Nephron (organoid): Measurements from ENCODE around the gene PLOD3.

Experiments
- H3K27ac Mint-ChIP-seq, 3 experiments: 2 replicates each; pipeline ENCODE4 v1.8.0; 2020; ENCODE audit warnings: mixed read lengths in 3 of 3, mild to moderate bottlenecking in 2 of 3, moderate library complexity in 1 of 3
- H3K27me3 Mint-ChIP-seq: 2 replicates; pipeline ENCODE4 v1.8.0; 2021; ENCODE audit warnings: low read depth, mild to moderate bottlenecking, moderate library complexity, mixed read lengths
- H3K36me3 Mint-ChIP-seq: 2 replicates; pipeline ENCODE4 v1.8.0; 2020; ENCODE audit warnings: low read depth, mixed read lengths
- H3K4me1 Mint-ChIP-seq: 2 replicates; pipeline ENCODE4 v1.8.0; 2020; ENCODE audit warnings: mixed read lengths
- H3K4me3 Mint-ChIP-seq, 3 experiments: 2 replicates each; pipeline ENCODE4 v1.8.0; 2020; ENCODE audit warnings: mild to moderate bottlenecking in 3 of 3, mixed read lengths in 3 of 3, moderate library complexity in 2 of 3
- H3K9me3 Mint-ChIP-seq: 2 replicates; pipeline ENCODE4 v1.8.0; 2020; ENCODE audit warnings: mixed read lengths
- CTCF ChIP-seq, 3 experiments: fragments of 200-600 bp; sonication (generic); IDR thresholded peaks; one replicate each; pipeline ENCODE4 v1.5.0; 2021; ENCODE audit warnings: antibody characterized with exemption in 3 of 3; ENCODE audit not compliant: unreplicated experiment in 3 of 3

PLOD3 gene

GRCh38 chr7:101239191-101239950 is 22.0 kb upstream of the PLOD3 start:
- Mint-ChIP-seq H3K4me3 (no peak overlapping the region), H3K27me3 (no peaks in the 10 kb centered on the region), H3K27ac (peak overlapping the region in 1 of 3 experiments; percentile 8), H3K36me3 (peaks cover 10% of the 10 kb centered on the region), H3K9me3 (no peaks in the 10 kb centered on the region), H3K4me1 (peaks cover 20% of the 10 kb centered on the region)
- TF ChIP-seq CTCF (IDR thresholded peaks at IDR 0.05; ENCODE audit: unreplicated experiment in 3 of 3) = no peak

DNA sequence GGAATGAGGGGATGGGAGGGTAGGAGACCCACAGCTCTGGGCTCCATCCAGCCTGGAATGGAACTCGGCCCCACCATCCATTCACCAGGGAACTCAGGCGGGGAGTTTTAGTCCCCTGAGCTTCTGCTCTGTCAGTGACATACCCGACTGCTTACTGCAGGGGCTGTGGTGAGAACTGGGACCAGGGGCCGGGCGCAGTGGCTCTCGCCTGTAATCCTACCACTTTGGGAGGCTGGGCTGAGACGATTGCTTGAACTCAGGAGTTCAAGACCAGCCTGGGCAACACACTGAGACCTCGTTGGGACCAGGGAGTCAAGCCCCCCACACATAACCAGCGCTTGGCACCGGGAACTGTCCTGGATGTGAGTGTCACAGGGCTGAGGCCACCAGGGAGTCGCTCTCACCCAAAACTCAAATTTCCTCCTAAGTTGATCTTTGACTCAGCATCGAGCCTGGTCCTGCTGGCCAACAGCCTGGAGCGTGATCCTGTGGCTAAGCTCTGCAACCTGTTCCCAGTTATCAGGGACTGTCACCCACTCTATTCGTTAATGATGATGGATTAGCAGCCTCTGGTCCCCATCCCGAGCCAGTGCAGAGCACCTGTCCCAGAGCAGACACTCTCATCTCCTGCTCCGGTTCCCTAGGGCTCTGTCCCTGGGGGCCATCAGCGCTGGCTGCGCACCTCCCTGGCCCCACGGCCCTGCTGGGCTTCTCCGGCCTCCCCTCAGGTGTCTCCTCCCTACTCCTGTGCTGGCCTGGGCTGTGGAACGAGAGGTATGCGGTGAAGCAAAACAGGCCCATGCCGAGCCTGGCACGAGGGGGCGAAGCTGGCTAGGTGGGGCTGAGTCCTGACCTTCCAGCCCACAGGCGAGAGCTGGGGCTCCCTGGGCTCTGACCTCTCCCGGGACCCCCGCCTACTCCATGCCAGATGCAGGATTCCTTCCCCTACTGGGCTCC is 21.1 kb upstream of the PLOD3 start:
- peaks cover 10% of the 10 kb centered on the region for H3K36me3 Mint-ChIP-seq
- TF ChIP-seq CTCF (IDR thresholded peaks at IDR 0.05; ENCODE audit: unreplicated experiment in 3 of 3) = no peak
- H3K4me3 Mint-ChIP-seq = peak overlapping the region; percentile 17 to 46 (median 44)
- peaks cover 14% of the 10 kb centered on the region for H3K4me1 Mint-ChIP-seq
- H3K27ac Mint-ChIP-seq = peak overlapping the region; percentile 64 to 88 (median 82)
- no peaks in the 10 kb centered on the region for H3K27me3 Mint-ChIP-seq
- H3K9me3 Mint-ChIP-seq = no peaks in the 10 kb centered on the region

DNA sequence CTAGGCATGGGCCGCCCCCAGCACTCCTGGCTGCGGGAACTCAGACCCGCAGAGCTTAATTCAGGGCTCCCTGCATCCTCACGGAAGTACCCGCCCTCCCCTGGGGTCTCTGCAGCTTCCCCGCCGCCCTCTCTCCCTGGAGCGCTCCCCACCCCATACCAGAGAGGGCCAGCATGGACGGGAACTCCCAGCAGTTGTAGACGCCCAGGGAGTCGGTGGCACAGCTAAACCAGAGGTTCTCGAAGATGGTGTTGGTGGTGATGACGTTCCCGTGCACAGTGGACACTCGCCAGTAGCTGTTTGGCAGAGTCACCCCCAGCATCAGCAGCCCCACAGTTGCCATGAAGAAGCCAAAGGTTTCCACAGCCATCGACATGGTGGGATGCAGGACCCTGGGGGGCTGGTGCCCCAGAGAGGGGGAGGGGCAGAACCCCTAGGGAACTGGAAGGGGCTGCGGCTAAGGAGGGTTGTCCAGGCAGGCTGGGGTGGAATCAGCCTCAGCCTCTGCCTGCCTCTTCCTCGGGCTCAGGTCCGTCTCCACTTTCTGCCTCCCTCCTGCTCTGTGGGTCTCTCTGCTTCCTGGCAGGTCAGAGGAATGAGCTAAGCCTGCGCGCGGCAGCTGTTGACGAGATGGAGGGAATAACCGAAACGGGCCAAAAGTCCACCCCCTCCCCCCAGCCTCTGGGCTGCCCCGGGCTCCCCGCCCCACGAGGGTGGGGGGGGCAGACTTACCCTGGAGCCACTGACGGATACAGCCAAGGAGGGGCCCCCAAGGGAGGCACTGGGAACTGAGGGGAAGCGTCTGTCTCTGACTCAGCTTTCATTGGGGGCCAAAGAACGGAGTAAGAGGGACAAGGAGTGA is 20.1 kb upstream of the PLOD3 start, which contains the start of gene CLDN15:
CLDN15 (minus strand) TSS at position 597 of the 862 bp plus-strand sequence; CDS start at position 376, 221 bp downstream.
- Mint-ChIP-seq H3K9me3 (no peaks in the 10 kb centered on the region), H3K36me3 (peaks cover 10% of the 10 kb centered on the region), H3K4me3 (peak within 1 kb of the TSS in 2 of 3 experiments; percentile 44 to 46), H3K27me3 (no peaks in the 10 kb centered on the region), H3K4me1 (peaks cover 13% of the 10 kb centered on the region), H3K27ac (peak within 1 kb of the TSS; percentile 64 to 88 (median 82))
- no peak for TF ChIP-seq CTCF (IDR thresholded peaks at IDR 0.05; ENCODE audit: unreplicated experiment in 3 of 3)

DNA sequence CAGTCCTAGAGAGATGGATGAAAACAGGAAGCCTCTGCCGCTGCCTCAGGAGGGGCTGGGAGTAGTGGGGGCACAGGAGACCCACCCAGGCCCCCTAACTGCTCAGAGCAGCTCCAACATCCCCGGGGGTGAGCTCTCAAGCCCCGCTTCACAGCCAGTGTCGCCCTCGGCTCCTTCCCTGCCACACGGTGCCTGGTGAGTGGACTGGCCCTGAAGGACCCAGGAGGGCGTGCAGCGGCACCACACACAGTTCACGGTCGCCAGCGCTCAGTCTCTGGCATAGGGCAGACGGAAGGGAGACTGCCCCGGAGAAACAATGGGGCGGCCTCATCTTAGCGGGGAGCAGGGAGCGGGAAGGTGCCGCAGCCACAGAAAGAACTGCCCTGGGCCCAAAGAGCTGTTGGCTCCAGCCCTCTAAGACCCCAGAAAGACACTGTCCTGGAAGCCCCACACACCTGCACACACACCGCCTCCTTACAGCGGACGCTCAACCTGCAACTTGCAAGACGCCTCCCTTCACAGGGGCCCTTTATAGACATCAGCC is 19.0 kb upstream of the PLOD3 start:
- no peak overlapping the region for H3K27ac Mint-ChIP-seq
- peaks cover 13% of the 10 kb centered on the region for H3K4me1 Mint-ChIP-seq
- no peaks in the 10 kb centered on the region for H3K27me3 Mint-ChIP-seq
- H3K4me3 Mint-ChIP-seq = no peak overlapping the region
- H3K9me3 Mint-ChIP-seq = no peaks in the 10 kb centered on the region
- H3K36me3 Mint-ChIP-seq = peaks cover 10% of the 10 kb centered on the region
- TF ChIP-seq CTCF (IDR thresholded peaks at IDR 0.05; ENCODE audit: unreplicated experiment in 3 of 3) = no peak

DNA sequence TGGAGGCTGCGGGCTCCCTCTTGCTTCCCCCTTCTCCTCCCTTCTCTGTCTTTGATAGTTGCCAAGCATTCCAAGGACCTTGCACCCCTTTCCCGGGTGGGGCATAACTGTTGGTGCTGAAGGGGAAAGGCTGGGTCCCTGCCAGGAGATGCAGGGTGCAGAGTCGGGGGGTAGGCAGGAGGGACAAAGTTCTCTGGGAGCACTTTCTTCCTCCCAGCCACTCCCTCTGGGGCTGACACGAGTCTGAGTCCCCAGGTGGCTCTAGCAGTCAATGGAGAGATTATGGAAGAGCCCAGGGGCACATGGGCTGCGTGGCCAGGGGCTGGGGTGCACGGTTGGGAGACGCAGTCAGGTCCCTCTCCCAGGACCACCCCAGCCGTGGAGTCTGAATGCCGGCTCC is 18.1 kb upstream of the PLOD3 start:
- no peak overlapping the region for H3K27ac Mint-ChIP-seq
- H3K4me1 Mint-ChIP-seq = peaks cover 13% of the 10 kb centered on the region
- no peaks in the 10 kb centered on the region for H3K27me3 Mint-ChIP-seq
- H3K9me3 Mint-ChIP-seq = no peaks in the 10 kb centered on the region
- TF ChIP-seq CTCF (IDR thresholded peaks at IDR 0.05; ENCODE audit: unreplicated experiment in 3 of 3) = no peak
- peaks cover 8% of the 10 kb centered on the region for H3K36me3 Mint-ChIP-seq
- no peak overlapping the region for H3K4me3 Mint-ChIP-seq
